HG03342 (cell line): ENCODE measurements around the gene DHRS9.
A peak's percentile ranks its signal among the peaks of the same experiment; 100 is the strongest.
"Not testable (repeated sequence)": the region's sequence is repeated elsewhere in the genome, so short reads cannot be mapped to it uniquely, and the experiment has no call there.

ENCODE experiments used
- ATAC-seq: cut with Tn5 transposase; IDR thresholded peaks from one replicate; pipeline ENCODE4 v1.9.1; 2021; ENCODE audit warnings: mild to moderate bottlenecking, moderate library complexity; ENCODE audit not compliant: unreplicated experiment

DHRS9 gene

GRCh38 chr2:169069341-169069740 lies at the start of gene DHRS9:
DHRS9 (plus strand) TSS chr2:169069563; CDS start chr2:169081582, 12,019 bp downstream.
- ATAC-seq, result no peak

GRCh38 chr2:169023161-169023560 lies 46.2 kb upstream of the DHRS9 start:
- ATAC-seq, result no peak

GRCh38 chr2:169026056-169026455 lies 43.3 kb upstream of the DHRS9 start:
- ATAC-seq, result no peak

- ATAC-seq, result no peak
Measured at GRCh38 chr2:169027234-169027633, 42.1 kb upstream of the DHRS9 start.

- no peak for ATAC-seq
Measured at GRCh38 chr2:169029341-169029740, 40.0 kb upstream of the DHRS9 start.

- no peak for ATAC-seq
Measured at GRCh38 chr2:169031202-169031601, 38.2 kb upstream of the DHRS9 start, which contains the start of gene ABCB11. ABCB11 (minus strand) TSS chr2:169031324; CDS start chr2:169018125, 13,199 bp downstream.

- no peak for ATAC-seq
Measured at GRCh38 chr2:169034256-169034655, 35.1 kb upstream of the DHRS9 start.

- no peak for ATAC-seq
Measured at GRCh38 chr2:169034984-169035544, 34.3 kb upstream of the DHRS9 start.

GRCh38 chr2:169035887-169036286 lies 33.5 kb upstream of the DHRS9 start:
- no peak for ATAC-seq

GRCh38 chr2:169036736-169037440 lies 32.5 kb upstream of the DHRS9 start:
- no peak for ATAC-seq

- ATAC-seq, result peak; percentile 74
Measured at GRCh38 chr2:169038338-169038757, 31.0 kb upstream of the DHRS9 start.

GRCh38 chr2:169039702-169040101 lies 29.7 kb upstream of the DHRS9 start:
- ATAC-seq, result no peak

GRCh38 chr2:169041594-169041993 lies 27.8 kb upstream of the DHRS9 start:
- ATAC-seq, result no peak

GRCh38 chr2:169042856-169043255 lies 26.5 kb upstream of the DHRS9 start:
- ATAC-seq, result no peak

- no peak for ATAC-seq
Measured at GRCh38 chr2:169046440-169047151, 22.8 kb upstream of the DHRS9 start.

GRCh38 chr2:169047256-169048250 lies 21.8 kb upstream of the DHRS9 start:
- no peak for ATAC-seq

- ATAC-seq, result no peak
Measured at GRCh38 chr2:169049142-169049541, 20.2 kb upstream of the DHRS9 start.

GRCh38 chr2:169050476-169051240 lies 18.7 kb upstream of the DHRS9 start:
- ATAC-seq, result no peak

- ATAC-seq, result not testable (repeated sequence)
Measured at GRCh38 chr2:169054575-169054974, 14.8 kb upstream of the DHRS9 start.

- not testable (repeated sequence) for ATAC-seq
Measured at GRCh38 chr2:169064199-169064598, 5.2 kb upstream of the DHRS9 start.
